ENCODE measurements around the gene PLEKHM2. TPM values are rescaled to one million over a fixed set of nuclear protein-coding genes. Genes with fewer than 3 reads are reported as not detected.

Gene PLEKHM2
- total RNA-seq, 1 experiment from 2014 or later: 49.7 TPM

GRCh38 chr1:15657021-15657420 is 27.1 kb upstream of the PLEKHM2 start:
- no peak for TF ChIP-seq IRF2 (CRISPR knock-in tag; IDR thresholded peaks at IDR 0.05; ENCODE audit: borderline replicate concordance, low read depth)
- TF ChIP-seq CREM (CRISPR knock-in tag; IDR thresholded peaks at IDR 0.05): no peak
- no peak for TF ChIP-seq SMAD4 (CRISPR knock-in tag; IDR thresholded peaks at IDR 0.05)
- no peak for TF ChIP-seq ZNF138 (CRISPR knock-in tag; conservative IDR thresholded peaks at IDR 0.05)
- TF ChIP-seq TCF7 (CRISPR knock-in tag; IDR thresholded peaks at IDR 0.05; ENCODE audit: low read depth): no peak
- TF ChIP-seq ZMAT4 (CRISPR knock-in tag; IDR thresholded peaks at IDR 0.05): no peak
- ATAC-seq (no peak), DNase-seq (ENCODE audit: low spot score) (no peak)
- no peaks in the 10 kb centered on the region for H3K9me3 Mint-ChIP-seq
- no peak overlapping the region for H3K4me3 Mint-ChIP-seq
- no peak overlapping the region for H3K27ac Mint-ChIP-seq
- H3K4me1 Mint-ChIP-seq: no peaks in the 10 kb centered on the region
- H3K27me3 Mint-ChIP-seq (ENCODE audit: low read depth): no peaks in the 10 kb centered on the region
- peaks cover 58% of the 10 kb centered on the region for H3K36me3 Mint-ChIP-seq
- CTCF ChIA-PET: no interaction called here
- POLR2A ChIA-PET: no interaction called here

- CTCF ChIA-PET: no interaction called here
- peaks cover 45% of the 10 kb centered on the region for H3K36me3 Mint-ChIP-seq
- no peaks in the 10 kb centered on the region for H3K27me3 Mint-ChIP-seq (ENCODE audit: low read depth)
- no peak overlapping the region for H3K4me3 Mint-ChIP-seq
- TF ChIP-seq ZNF317 (CRISPR knock-in tag; IDR thresholded peaks at IDR 0.05; ENCODE audit: borderline replicate concordance, low read depth) (no peak), NR3C1 (CRISPR knock-in tag; conservative IDR thresholded peaks at IDR 0.05; ENCODE audit: low read depth) (no peak), ATF3 (CRISPR knock-in tag; conservative IDR thresholded peaks at IDR 0.05) (no peak), ZNF121 (CRISPR knock-in tag; IDR thresholded peaks at IDR 0.05) (no peak), ZNF671 (CRISPR knock-in tag; IDR thresholded peaks at IDR 0.05) (no peak), ELF4 (CRISPR knock-in tag; IDR thresholded peaks at IDR 0.05; ENCODE audit: low read depth) (no peak), PRDM15 (CRISPR knock-in tag; IDR thresholded peaks at IDR 0.05) (no peak), FOXP1 (CRISPR knock-in tag; IDR thresholded peaks at IDR 0.05; ENCODE audit: borderline replicate concordance) (no peak)
- DNase-seq (ENCODE audit: low spot score) (no peak), ATAC-seq (no peak)
- H3K4me1 Mint-ChIP-seq: no peaks in the 10 kb centered on the region
- no peak overlapping the region for H3K27ac Mint-ChIP-seq
- H3K9me3 Mint-ChIP-seq: no peaks in the 10 kb centered on the region
- POLR2A ChIA-PET: no interaction called here
Observed at GRCh38 chr1:15660151-15660550, 24.0 kb upstream of the PLEKHM2 start.

GRCh38 chr1:15662477-15662876 is 21.6 kb upstream of the PLEKHM2 start:
- ChIA-PET CTCF (no interaction called here), POLR2A (no interaction called here)
- TF ChIP-seq ZNF317 (CRISPR knock-in tag; IDR thresholded peaks at IDR 0.05; ENCODE audit: borderline replicate concordance, low read depth) (no peak), TP53 (CRISPR knock-in tag; IDR thresholded peaks at IDR 0.05) (no peak), TEAD1 (CRISPR knock-in tag; IDR thresholded peaks at IDR 0.05) (no peak), FOXP4 (CRISPR knock-in tag; IDR thresholded peaks at IDR 0.05) (no peak), ZNF263 (CRISPR knock-in tag; IDR thresholded peaks at IDR 0.05; ENCODE audit: low read depth) (no peak), EMX1 (CRISPR knock-in tag; IDR thresholded peaks at IDR 0.05) (no peak)
- no peak overlapping the region for H3K4me3 Mint-ChIP-seq
- ATAC-seq (no peak), DNase-seq (ENCODE audit: low spot score) (no peak)
- no peaks in the 10 kb centered on the region for H3K27me3 Mint-ChIP-seq (ENCODE audit: low read depth)
- H3K4me1 Mint-ChIP-seq: peaks cover 13% of the 10 kb centered on the region
- no peaks in the 10 kb centered on the region for H3K9me3 Mint-ChIP-seq
- no peak overlapping the region; the same call in 1 of the 2 replicates for H3K27ac Mint-ChIP-seq
- peaks cover 33% of the 10 kb centered on the region for H3K36me3 Mint-ChIP-seq

Measured in WTC11 (cell line).